HG03025 (cell line): Measurements from ENCODE around the gene MVD.
"Not testable (repeated sequence)": the region's sequence is repeated elsewhere in the genome, so short reads cannot be mapped to it uniquely, and the experiment has no call there.

Source experiments
- ATAC-seq: cut with Tn5 transposase; IDR thresholded peaks from one replicate; pipeline ENCODE4 v1.9.1; 2021; ENCODE audit warnings: mild to moderate bottlenecking, moderate library complexity; ENCODE audit not compliant: unreplicated experiment, low FRiP score

MVD gene

GRCh38 chr16:88613911-88614817, 48.7 kb downstream of the MVD start:
- ATAC-seq, result no peak

- no peak for ATAC-seq
Observed at GRCh38 chr16:88613293-88613692, 49.6 kb downstream of the MVD start.

DNA sequence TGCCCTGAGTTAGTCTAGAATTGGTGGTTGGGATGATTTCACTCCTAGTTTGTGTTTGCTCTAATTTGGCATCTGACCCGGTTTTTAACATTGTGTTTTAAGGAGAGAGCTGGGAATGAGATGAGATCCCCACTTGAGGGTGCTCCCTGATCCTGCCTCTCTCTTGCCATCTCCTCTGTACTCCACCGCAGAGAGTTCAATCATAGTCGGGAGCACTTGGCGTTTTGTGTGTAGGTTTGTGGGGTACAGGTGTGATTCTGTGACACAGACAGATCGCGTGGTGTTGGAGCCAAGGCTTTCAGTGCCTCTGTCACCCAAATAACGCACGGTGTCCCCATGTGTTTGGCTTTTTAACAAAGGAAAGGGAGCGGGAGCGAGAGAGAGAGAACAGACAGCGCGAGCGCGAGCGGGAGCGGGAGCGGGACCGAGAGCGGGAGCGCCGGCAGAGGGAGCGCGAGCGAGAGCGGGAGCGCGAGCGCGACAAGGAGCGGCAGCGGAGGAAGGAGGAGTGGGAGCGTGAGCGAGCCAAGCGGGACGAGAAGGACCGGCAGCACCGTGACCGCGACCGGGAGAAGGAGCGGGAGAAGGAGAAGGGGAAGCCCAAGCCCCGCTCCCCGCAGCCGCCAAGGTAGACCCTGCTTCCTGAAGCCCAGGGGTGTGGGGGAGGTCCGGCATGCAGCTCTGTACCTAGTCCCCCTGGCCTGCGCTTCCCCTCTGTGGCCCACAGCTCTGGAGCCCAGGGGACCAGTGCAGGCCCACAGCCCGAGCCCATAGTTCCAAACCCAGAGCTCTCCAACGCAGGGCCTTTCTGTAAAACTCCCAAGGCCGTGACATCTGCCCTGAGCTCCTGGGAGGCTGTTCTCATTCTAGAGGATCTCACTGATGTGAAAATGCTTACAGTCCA, 51.7 kb downstream of the MVD start:
- no peak for ATAC-seq

GRCh38 chr16:88610080-88610479, 52.8 kb downstream of the MVD start:
- ATAC-seq, result no peak

DNA sequence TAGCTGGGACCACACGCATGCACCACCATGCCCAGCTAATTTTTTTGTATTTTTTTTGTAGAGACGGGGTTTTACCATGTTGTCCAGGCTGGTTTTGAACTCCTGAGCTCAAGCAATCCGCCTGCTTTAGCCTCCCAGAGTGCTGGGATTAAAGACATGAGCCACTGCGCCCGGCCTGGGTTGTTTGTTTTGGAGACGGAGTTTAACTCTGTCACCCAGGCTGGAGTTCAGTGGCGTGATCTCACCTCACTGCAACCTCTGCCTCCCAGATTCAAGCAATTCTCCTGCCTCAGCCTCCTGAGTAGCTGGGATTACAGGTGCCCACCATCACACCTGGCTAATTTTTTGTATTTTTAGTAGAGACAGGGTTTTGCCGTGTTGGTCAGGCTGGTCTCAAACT, 53.5 kb downstream of the MVD start:
- not testable (repeated sequence) for ATAC-seq

- ATAC-seq, result no peak
Observed at GRCh38 chr16:88608076-88608475, 54.8 kb downstream of the MVD start.

GRCh38 chr16:88606148-88606757, 56.6 kb downstream of the MVD start:
- no peak for ATAC-seq

- ATAC-seq, result no peak
Observed at GRCh38 chr16:88605186-88606147, 57.4 kb downstream of the MVD start.

DNA sequence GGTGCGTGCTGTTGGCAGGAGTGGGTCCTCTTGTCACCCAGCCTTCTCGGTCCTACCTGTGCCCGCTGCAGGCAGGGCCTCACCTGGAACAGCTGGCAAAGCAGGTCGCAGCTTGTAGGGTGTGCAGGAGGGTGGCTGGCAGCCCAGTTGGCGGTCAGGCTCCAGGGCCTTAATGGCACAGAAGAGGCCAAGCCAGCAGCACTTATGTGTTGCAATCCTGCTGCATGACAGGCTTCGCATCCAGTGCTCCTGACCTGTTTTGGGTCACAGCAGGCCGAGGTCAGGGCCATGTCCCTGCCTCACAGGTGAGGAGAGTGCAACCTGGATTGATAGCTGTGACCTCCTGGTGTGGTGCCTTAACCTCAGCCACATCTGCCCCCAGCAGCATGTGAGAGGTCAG, 60.8 kb downstream of the MVD start:
- ATAC-seq, result no peak
